T-helper 2 cell (primary cell): ENCODE measurements around the gene RBP3.

Experiments
- DNase-seq, 5 experiments: peaks; one replicate each; pipeline versions ENCODE4 v3.0.0 to v3.0.0-alpha.2; 2012 to 2022

Gene RBP3

GRCh38 chr10:47337310-47337709 lies 10.9 kb upstream of the RBP3 start:
- no peak for DNase-seq

GRCh38 chr10:47339186-47339735 lies 8.9 kb upstream of the RBP3 start:
- DNase-seq = no peak

- no peak for DNase-seq
Observed at GRCh38 chr10:47339759-47340607, 8.2 kb upstream of the RBP3 start.

- peak in 4 of 5 experiments; percentile 43 to 67 (median 52) for DNase-seq
Observed at GRCh38 chr10:47340608-47341170, 7.5 kb upstream of the RBP3 start.

- DNase-seq = no peak
Observed at GRCh38 chr10:47344996-47345870, 2.9 kb upstream of the RBP3 start.

- no peak for DNase-seq
Observed at GRCh38 chr10:47346581-47347302, 1.4 kb upstream of the RBP3 start.

- no peak for DNase-seq
Observed at GRCh38 chr10:47347303-47347675, 874 bp upstream of the RBP3 start.

GRCh38 chr10:47348661-47349470 lies 703 bp downstream of the RBP3 start:
- DNase-seq = no peak

GRCh38 chr10:47349516-47349915 lies 1.4 kb downstream of the RBP3 start:
- DNase-seq = no peak

GRCh38 chr10:47349941-47350371 lies 1.8 kb downstream of the RBP3 start:
- DNase-seq = no peak

- no peak for DNase-seq
Observed at GRCh38 chr10:47350671-47351640, 2.8 kb downstream of the RBP3 start.

- no peak for DNase-seq
Observed at GRCh38 chr10:47351899-47352815, 4.0 kb downstream of the RBP3 start.

- DNase-seq = no peak
Observed at GRCh38 chr10:47353351-47353750, 5.2 kb downstream of the RBP3 start.

- DNase-seq = no peak
Observed at GRCh38 chr10:47354165-47354564, 6.0 kb downstream of the RBP3 start.

GRCh38 chr10:47354900-47355299 lies 6.7 kb downstream of the RBP3 start:
- no peak for DNase-seq

- no peak for DNase-seq
Observed at GRCh38 chr10:47356708-47357107, 8.5 kb downstream of the RBP3 start.

GRCh38 chr10:47357131-47357582 lies 9.0 kb downstream of the RBP3 start:
- no peak for DNase-seq

GRCh38 chr10:47357911-47358310 lies 9.7 kb downstream of the RBP3 start:
- no peak for DNase-seq

- DNase-seq = no peak
Observed at GRCh38 chr10:47358457-47358856, 10.3 kb downstream of the RBP3 start.
